Measurements from ENCODE around the gene RDM1.

DNA sequence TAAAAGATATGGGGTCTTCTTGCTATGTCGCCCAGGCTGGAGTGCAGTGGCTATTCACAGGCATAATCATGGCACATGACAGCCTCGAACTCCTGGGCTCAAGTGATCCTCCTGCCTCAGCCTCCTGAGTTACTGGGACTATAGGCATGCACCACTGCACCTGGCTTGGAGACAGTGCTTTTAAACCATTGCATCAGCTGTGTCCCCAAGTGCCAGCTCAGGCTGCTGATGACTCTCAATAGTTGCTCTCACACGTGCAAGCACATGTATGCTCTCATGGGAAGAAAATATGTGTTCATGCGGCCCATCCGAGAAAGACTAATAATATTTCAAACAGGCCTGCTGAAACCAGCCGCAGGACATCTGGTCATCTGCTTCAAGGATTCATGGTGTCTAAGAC lies 42.0 kb upstream of the RDM1 start:
- TF ChIP-seq, protein P1, sequence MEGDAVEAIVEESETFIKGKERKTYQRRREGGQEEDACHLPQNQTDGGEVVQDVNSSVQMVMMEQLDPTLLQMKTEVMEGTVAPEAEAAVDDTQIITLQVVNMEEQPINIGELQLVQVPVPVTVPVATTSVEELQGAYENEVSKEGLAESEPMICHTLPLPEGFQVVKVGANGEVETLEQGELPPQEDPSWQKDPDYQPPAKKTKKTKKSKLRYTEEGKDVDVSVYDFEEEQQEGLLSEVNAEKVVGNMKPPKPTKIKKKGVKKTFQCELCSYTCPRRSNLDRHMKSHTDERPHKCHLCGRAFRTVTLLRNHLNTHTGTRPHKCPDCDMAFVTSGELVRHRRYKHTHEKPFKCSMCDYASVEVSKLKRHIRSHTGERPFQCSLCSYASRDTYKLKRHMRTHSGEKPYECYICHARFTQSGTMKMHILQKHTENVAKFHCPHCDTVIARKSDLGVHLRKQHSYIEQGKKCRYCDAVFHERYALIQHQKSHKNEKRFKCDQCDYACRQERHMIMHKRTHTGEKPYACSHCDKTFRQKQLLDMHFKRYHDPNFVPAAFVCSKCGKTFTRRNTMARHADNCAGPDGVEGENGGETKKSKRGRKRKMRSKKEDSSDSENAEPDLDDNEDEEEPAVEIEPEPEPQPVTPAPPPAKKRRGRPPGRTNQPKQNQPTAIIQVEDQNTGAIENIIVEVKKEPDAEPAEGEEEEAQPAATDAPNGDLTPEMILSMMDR (IDR thresholded peaks at IDR 0.05): no peak
- TF ChIP-seq POLR2A (IDR thresholded peaks at IDR 0.05): no peak
